T1000 (cell line): ENCODE results near the gene RGL2.
A peak's percentile ranks its signal among the peaks of the same experiment; 100 is the strongest.
"Not testable (repeated sequence)": the region's sequence is repeated elsewhere in the genome, so short reads cannot be mapped to it uniquely, and the experiment has no call there.

ENCODE experiments used
- DNase-seq: peaks from one replicate; lab custom pipeline; 2025; ENCODE audit warnings: mixed read lengths; lab: John Stamatoyannopoulos, UW

Gene RGL2

DNA sequence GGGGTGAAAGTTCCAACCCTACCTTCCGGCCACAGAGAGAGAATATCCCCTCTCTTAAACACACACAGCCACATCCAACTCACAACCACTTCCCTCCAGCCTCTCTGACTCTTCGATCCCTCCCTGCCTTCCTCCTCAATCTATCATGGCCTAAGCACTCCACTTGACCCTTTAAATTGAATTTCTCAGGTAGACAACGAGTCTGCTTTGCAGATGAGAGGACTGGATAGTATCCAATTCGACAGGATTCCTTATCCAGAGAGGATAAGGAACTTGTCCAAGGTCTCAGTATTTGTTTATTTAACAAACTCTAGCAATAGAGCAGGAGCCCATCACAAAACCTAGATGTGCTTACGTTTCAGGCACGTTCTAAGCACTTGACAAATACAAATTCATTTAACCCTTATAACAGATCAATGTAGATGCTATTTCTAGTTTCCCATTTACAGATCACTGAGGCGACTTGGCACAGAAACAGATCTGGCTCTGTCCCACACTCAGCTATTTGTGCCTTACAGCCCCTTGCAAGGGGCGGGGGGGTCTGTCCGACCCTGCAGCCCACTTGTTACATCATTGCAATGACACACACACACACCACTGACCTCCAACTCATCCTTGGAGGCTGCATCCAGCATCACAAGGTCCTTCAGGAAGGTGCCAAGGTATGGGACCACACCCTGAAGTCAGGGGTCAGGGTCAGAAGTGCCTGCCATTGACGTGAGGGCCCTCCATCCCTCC lies 4.5 kb downstream of the RGL2 start:
- no peak for DNase-seq

DNA sequence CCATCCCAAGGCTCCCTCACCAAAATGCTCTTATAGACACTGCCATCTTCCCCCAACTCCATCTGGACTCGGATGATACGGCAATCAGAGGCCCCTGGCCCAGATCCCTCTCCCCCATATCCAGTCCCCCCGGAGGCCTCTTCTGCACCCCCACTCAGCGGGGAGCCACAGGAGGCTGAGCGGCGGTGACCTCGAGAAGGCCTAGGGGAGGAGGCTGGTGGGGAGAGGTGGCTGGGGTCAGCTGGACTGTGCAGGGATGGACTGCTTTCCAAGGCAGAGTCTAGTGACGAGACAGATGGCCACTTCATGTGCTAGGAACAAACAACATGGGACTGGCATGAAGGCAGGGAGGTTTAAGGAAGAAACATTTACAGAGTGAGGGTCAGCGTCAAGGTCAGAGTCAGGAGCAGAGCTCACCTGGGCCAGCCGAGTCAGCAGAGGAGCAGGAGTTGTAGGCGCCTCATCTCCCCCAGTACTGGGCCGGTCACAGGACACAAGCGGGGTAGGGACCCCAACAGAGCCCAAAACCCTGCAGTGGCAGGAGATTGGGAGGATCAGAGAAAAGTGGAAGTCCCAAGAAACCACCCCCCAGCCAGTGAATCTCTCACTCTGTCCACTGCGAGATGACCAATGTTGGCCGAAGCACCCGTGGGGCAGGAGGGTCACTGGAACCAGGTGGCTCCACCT lies 5.6 kb downstream of the RGL2 start:
- DNase-seq = no peak

DNA sequence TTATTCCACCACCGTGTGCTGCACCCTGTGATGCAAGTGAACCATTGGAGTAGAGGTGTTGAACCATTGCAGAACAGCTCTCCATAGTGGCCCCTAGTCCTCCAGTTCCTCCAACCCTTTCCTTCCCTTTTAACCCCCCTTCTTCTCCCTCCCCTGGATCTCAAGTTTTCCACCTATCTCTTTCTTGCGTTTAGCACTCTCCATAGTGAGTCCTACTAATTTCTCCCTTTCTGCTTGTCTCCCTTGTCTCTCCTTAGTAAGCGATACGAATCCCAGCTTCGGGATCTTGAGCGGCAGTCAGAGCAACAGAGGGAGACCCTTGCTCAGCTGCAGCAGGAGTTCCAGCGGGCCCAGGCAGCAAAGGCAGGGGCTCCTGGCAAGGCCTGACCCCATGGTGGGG lies 8.3 kb downstream of the RGL2 start:
- DNase-seq = no peak

DNA sequence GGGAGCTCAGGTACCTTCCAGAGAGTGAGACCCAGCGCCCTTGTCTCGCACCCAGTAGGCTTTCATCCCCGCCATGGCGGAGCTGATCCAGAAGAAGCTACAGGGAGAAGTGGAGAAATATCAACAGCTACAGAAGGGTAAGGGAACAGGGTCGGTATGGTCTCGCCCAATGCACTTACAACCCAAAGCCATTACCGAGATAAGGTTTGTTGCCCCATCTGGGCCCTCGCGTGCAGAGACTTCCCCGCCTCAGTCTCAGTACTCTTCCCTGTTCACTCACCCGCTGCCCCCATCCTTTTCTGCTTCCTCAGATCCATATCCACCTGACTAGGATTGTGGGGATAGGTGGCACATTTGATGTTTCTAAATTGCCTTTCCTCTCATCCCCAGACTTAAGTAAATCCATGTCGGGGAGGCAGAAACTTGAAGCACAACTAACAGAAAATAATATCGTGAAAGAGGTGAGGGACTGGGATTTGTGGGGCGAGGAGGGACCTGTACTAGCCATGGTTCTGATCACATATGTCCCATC lies 8.9 kb downstream of the RGL2 start:
- no peak for DNase-seq

DNA sequence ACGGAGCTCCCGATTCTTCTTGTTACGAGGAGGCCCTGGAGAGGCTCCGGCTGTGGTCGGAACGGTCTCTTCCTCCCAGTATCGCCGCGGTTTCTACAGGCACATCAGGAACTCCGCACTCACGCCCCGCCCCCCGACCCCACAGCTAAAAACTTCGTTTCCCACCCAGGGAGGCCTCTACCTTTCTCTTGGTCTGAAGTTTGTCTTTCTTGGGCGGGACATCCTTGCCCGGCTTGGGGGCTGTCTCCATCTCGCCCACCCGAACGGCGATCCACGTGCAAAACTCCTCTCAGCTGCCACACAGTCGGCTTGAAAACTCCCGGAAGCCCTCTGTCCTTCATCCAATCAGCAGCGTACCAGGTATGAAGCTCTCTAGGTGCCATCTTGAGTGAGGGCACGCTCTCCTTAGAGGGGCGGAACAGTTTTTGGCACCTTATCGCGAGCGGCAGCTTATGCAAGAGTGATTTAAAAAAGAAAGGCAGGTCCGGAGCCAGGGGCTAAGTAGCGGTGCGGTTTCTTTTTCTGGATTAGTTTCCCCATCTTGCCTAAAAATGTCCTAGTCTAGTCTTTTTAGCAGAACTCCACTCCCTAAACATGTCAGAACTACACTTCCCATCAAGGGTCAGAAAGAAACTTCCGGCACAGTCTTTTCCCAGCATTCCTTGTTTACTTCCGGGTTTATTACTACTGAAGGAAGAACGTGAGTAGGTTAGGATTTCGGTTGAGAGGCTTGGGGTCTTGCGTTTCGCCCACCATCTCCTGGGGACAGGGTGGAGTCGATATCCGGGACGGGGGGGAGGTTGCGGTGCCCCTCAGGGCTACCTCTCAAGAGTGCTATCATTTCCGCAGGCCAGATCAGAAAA lies 9.6 kb downstream of the RGL2 start, which contains the start of the genes PFDN6 and WDR46:
PFDN6 (plus strand) TSS at position 681 of the 863 bp plus-strand sequence. CDS start 256 bp downstream, outside the sequence.
WDR46 (minus strand) TSS at position 319 of the 863 bp plus-strand sequence; CDS start at position 250, 69 bp downstream.
- peak; percentile 77 for DNase-seq

DNA sequence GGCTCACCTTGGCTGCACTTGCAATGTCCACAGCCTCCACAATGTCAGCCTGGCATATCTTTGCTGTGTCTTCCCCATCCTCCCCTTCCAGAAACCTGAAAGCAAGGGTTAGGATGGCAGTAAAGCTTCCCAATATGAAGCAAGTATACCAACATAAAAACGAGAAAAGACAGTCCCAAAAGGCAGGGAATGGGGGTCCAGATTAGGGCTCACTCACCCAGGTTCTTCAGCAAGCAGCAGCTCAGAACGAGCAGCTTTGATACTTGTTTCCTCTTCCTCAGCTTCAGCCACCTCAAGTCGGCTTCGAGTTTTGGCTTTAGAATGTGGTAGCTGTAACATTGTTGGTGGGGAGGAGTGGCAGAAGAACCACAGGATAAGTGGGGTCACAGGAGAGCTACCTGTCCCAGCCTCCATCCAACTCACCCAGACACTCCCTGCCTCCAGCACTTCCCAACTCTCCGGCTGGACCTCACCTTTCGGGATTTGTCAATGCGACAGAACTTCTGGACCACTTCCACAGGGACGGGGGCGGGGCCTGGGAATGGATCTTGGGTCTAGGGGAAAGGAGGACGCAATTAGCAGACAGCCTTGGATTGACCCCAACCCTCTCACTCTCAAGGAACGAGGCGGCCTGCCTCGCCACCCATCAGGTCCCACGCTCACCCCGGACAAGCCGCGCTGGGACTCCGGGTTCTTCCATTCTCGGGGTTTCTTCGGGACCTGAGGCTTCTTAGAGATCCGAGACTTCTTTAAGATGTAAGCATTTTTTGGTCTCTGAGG lies 10.4 kb downstream of the RGL2 start:
- no peak for DNase-seq

DNA sequence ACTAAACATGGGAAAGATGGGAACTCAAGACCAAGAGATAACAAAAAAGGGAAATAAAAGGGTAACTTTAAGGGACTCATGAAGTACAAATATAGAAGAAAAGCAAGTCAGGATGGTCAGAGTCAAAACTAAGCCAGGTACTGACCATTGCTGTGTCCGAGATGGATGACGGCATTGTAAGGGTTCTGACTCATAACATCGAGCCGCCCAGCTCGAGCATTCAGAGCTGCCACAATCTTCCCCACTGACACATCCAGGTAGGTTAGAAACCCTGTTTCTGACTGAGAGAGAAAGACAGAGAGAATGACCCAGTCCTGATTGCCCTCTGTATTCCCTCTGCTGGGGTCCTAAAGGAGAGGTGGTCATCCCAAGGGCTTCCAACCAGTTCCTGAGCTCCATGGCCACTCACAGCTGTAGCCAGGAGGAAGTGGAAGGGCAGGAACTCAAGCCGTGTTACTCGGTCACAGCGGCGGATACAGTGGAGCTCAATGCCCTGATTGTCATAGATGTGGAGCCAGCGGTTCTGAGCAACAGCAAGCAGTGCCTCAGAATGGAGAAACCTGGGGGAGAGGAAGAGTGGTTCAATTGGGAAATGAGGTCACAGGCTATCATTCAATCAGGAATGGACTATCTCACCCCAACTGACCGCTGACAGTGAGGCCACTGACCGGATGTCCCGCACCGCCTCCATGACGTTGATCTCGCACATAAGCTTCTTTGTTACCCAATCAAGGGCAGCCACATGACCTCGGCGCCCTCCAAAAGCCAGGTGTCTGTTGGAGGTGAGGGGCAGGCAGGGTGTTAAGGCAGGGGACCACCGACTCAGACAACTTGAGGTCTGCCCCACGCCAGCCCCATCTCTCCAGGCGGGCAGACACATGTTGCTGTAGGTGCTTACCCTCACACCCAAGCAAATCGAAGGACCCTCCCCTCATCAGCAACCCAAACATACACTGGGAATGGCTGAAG lies 11.5 kb downstream of the RGL2 start:
- no peak for DNase-seq

DNA sequence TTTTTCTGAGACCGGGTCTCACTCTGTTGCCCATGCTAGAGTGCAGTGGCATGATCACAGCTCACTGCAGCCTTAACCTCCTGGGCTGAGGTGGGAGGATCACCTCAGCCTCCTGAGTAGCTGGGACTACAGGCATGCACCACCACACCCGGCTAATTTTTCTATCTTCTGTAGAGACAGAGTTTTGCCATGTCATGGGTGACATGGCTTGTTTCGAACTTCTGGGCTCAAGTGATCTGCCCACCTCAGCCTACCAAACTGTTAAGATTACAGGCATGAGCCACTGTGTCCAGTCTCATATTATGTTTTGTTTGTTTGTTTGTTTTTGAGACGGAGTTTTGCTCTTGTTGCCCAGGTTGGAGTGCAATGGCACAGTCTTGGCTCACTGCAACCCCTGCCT lies 13.5 kb downstream of the RGL2 start:
- not testable (repeated sequence) for DNase-seq

DNA sequence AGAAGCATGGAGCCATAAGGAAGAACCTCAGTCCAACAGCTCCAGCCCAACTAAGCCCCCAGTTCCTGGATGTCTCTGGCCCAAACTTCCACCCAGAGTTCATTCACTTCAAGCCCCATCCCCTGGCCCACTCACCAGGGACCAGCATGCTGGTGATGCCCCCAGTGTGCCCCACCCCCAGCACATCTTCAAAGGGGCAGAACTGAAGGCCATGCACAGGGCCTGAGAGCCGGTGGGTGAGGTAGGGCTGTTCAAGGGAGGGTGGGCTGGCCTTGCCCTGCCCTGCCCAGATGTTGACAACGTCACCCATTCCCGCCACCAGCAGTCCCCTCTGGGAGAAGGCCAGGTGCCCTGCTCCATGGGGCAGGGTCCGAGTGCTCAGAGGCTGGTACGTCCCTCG lies 18.2 kb downstream of the RGL2 start:
- no peak for DNase-seq

DNA sequence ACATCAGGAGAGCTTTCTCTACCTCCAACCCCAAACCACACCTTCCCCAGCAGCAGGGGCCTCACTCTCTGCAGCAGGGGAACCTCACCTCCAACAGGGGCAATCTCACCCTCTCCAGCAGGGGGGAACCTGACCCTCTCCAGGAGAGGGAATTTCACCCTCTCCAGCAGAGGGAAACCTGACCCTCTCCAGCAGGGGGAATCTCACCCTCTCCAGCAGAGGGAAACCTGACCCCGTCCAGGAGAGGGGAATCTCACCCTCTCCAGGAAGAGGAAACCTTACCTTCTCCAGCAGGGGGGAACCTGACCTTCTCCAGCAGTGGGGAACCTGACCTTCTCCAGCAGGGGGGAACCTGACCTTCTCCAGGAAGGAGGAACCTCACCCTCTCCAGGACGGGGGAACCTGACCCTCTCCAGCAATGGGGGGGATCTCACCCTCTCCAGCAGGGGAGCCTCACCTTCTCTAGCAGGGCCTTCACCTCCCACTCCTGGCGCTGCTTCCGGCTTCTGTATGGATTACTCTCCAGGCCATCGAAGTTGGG lies 18.7 kb downstream of the RGL2 start:
- peak; percentile 32 for DNase-seq

DNA sequence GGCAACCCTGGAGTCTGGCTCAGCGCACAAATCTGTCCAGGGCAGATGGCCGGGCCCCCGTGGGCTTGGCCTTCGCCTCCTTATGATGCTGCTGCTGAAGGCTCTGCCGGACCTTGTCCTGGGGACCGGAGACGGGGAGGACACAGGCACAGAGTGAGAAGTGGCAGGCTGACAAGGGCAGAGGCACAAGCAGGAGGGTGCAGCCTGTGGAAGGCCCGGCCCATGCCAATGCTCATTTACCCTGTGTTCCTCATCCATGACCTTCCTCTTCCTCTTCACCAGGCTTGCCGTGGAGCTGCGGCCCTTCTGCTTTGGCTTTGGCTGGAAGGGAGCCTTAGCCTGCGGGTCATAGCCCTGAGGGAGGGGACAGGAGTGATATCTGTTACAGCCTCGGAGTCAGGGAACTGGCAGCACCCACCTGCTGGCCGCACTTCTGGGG lies 19.5 kb downstream of the RGL2 start:
- no peak for DNase-seq

DNA sequence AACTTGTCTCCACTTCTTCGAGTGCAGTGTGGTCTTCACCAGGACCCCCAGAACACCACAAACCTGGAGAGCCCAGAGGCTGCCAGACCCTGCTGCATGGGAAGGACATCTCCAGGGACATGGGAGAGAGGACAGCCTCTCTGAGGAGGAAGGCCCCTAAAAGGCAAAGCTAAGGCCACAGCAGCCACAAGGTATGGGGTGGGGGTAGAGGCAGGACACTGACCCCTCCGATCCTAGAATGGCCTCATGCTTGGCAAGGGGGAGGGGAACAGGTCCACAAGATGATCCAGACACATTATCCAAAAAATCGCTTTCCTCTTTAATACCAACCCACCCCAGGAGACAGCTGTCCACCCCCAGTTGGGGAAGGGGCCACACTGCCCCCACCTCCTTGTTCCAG lies 19.9 kb downstream of the RGL2 start:
- DNase-seq = no peak

DNA sequence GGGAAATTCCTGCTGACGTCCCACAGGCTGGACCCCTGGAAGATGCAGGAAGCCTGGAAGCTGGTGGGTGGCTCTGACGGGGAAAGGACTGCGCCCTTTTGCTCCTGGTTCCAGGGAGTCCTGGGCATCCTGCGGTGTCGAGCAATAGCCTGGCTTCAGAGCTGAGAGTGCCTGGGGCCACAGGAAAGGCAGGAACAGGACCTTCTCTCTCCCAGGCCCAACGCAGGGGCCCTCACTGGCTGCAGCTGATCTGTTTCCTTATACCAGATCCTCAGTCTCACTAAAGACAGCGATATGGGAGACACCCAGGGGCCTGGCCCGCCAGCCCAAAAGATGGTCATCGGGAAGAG lies 20.4 kb downstream of the RGL2 start:
- no peak for DNase-seq

DNA sequence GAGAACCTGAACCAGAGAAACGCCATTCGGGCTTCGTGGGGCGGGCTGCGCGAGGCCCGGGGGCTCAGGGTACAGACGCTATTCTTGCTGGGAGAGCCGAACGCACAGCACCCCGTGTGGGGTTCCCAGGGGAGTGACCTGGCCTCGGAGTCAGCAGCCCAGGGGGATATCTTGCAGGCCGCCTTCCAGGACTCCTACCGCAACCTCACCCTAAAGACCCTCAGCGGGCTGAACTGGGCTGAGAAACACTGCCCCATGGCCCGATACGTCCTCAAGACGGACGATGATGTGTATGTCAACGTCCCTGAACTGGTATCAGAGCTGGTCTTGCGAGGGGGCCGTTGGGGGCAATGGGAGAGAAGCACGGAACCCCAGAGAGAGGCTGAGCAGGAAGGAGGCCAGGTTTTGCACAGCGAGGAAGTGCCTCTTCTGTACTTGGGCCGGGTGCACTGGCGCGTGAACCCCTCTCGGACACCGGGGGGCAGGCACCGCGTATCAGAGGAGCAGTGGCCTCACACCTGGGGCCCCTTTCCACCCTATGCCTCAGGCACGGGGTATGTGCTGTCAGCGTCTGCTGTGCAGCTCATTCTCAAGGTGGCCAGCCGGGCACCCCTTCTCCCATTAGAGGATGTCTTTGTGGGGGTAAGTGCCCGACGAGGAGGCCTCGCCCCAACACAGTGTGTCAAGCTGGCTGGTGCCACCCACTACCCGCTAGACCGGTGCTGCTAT lies 20.9 kb downstream of the RGL2 start:
- no peak for DNase-seq

DNA sequence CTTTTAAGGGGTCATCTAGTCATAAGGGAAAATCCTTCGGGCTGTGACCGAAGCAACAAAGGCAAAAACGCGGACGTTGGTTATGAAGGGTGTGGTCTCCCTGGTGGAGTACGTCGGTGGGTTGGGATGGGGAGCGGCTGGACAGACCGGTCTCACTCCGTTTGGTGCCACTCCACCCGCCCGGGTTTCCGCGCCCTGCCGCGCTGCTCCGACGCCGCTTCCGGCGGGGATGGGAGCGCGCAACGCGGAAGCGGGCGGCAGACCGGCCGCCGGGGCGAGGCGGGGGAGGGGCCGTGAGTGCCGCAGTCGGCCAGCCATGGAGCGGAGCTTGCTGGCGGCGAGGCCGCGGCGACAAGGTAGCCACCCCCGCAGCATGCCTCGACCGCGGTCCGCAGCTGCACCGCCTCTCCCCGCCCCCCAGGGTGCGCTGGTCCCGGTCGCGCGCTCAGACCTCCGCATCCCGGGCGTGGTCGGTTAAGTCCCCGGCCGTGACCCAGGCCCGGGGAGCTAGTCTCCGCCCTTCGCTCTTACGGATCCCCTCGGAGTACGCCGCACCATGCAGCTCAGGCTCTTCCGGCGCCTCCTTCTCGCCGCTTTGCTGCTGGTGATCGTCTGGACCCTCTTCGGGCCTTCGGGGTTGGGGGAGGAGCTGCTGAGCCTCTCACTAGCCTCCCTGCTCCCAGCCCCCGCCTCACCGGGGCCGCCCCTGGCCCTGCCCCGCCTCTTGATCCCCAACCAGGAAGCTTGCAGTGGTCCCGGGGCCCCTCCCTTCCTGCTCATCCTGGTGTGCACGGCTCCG lies 21.7 kb downstream of the RGL2 start, which contains the start of gene B3GALT4:
B3GALT4 (plus strand) TSS at position 260 of the 799 bp plus-strand sequence; CDS start at position 557, 297 bp downstream.
- peak; percentile 47 for DNase-seq

DNA sequence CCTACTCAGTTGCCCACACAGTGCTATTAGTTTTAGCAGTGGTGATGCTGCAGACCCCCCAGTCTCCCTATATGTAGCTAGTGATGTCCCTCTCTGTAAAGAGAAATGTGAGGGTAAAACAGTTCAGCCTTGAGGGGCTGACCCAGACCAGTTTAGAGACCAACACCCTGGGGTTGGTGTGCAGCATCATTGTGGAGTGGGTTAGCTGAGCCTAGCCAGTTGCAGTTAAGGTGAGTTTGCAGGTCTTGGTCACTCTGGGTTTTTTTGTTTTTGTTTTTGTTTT lies 22.2 kb downstream of the RGL2 start:
- no peak for DNase-seq

DNA sequence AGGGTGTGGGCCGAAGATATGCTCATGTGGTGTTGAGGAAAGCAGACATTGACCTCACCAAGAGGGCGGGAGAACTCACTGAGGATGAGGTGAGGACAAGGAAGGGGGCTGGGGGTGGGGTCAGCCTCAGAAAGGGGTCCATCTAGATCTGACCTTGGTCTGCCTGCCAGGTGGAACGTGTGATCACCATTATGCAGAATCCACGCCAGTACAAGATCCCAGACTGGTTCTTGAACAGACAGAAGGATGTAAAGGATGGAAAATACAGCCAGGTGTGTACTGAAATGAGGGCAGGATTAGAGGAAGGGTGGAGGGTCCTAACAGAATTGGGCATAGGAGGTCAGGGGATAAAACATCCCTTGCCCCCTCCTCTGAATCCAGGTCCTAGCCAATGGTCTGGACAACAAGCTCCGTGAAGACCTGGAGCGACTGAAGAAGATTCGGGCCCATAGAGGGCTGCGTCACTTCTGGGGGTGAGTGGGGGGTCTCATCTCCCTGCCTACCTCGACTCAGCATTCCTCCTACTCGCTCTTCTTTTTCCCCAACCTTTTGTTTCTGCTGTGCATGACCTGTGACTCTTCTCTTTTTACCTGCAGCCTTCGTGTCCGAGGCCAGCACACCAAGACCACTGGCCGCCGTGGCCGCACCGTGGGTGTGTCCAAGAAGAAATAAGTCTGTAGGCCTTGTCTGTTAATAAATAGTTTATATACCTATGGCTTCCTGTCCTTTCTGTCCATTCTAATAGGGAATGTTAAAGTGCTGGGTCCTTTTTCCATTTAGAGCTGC lies 22.8 kb downstream of the RGL2 start:
- DNase-seq = not testable (repeated sequence)
